ENCODE data around the gene LAPTM4A. TPM values are rescaled to one million over a fixed set of nuclear protein-coding genes. Genes with fewer than 3 reads are reported as not detected.

LAPTM4A gene
- total RNA-seq, 1 donor from 2014 or later: 300 TPM

DNA sequence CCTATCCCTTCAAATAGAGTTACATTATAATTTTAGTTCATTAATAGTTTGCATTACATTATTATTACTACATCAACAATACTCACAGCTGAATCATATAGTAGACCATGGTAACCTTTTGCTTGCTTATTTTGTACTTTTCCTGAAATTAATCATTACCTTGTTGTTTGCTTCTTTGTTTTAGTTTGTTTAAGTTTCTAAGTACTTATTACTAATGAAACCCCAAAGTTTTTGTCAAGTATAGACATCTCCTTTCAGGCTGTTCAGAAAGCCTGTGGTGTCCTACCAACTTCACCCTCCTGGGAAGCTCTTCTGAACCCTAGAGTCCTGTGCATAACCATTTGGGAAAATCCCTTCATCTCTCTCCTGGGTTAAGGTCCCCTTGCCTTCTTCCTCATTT lies 43.5 kb upstream of the LAPTM4A start:
- Histone ChIP-seq H4K20me1 (ENCODE audit: insufficient read depth, low read length) (no peaks in the 10 kb centered on the region), H2AFZ (ENCODE audit: low read depth, low read length) (no peak overlapping the region), H3K9me3 (ENCODE audit: insufficient read depth, low read depth, low read length) (no peaks in the 10 kb centered on the region), H3K4me1 (ENCODE audit: insufficient read depth, low read length) (peaks cover 22% of the 10 kb centered on the region), H3K79me2 (ENCODE audit: insufficient read depth, low read length) (no peaks in the 10 kb centered on the region), H3K4me3 (ENCODE audit: insufficient read depth, low read depth, low read length) (no peak overlapping the region), H3K27me3 (ENCODE audit: insufficient read depth, low read length) (no peaks in the 10 kb centered on the region), H3K27ac (ENCODE audit: low read depth, low read length) (no peak overlapping the region), H3K4me2 (ENCODE audit: low read length) (no peak overlapping the region), H3K36me3 (ENCODE audit: insufficient read depth, low read length) (no peaks in the 10 kb centered on the region), H3K9ac (ENCODE audit: low read length) (no peak overlapping the region)
- DNase-seq (ENCODE audit: low read depth): no peak
- no peak for TF ChIP-seq CTCF (IDR thresholded peaks at IDR 0.05; ENCODE audit: insufficient read depth, low read depth, low read length)
- TF ChIP-seq EZH2 (IDR thresholded peaks at IDR 0.05; ENCODE audit: insufficient read depth, low read length): no peak
- no peaks in the 10 kb centered on the region for H3K36me3 Mint-ChIP-seq (ENCODE audit: low read depth, unreplicated experiment)
- peaks cover 5% of the 10 kb centered on the region for H3K27me3 Mint-ChIP-seq (ENCODE audit: low read depth, unreplicated experiment)
- peaks cover 21% of the 10 kb centered on the region for H3K4me1 Mint-ChIP-seq (ENCODE audit: low read depth, unreplicated experiment)
- H3K4me3 Mint-ChIP-seq (ENCODE audit: unreplicated experiment): no peak overlapping the region
- no peak overlapping the region for H3K27ac Mint-ChIP-seq (ENCODE audit: unreplicated experiment)
- no peaks in the 10 kb centered on the region for H3K9me3 Mint-ChIP-seq (ENCODE audit: unreplicated experiment)
- FAIRE-seq: no peak

GRCh38 chr2:20094142-20094755 lies 42.8 kb upstream of the LAPTM4A start:
- Histone ChIP-seq H3K4me1 (ENCODE audit: insufficient read depth, low read length) (peaks cover 22% of the 10 kb centered on the region), H2AFZ (ENCODE audit: low read depth, low read length) (peak overlapping the region; percentile 29), H3K4me3 (ENCODE audit: insufficient read depth, low read depth, low read length) (no peak overlapping the region), H3K27ac (ENCODE audit: low read depth, low read length) (no peak overlapping the region), H3K27me3 (ENCODE audit: insufficient read depth, low read length) (no peaks in the 10 kb centered on the region), H4K20me1 (ENCODE audit: insufficient read depth, low read length) (no peaks in the 10 kb centered on the region), H3K4me2 (ENCODE audit: low read length) (no peak overlapping the region), H3K9me3 (ENCODE audit: insufficient read depth, low read depth, low read length) (no peaks in the 10 kb centered on the region), H3K36me3 (ENCODE audit: insufficient read depth, low read length) (no peaks in the 10 kb centered on the region), H3K79me2 (ENCODE audit: insufficient read depth, low read length) (no peaks in the 10 kb centered on the region), H3K9ac (ENCODE audit: low read length) (no peak overlapping the region)
- Mint-ChIP-seq H3K27me3 (ENCODE audit: low read depth, unreplicated experiment) (peaks cover 5% of the 10 kb centered on the region), H3K4me1 (ENCODE audit: low read depth, unreplicated experiment) (peaks cover 21% of the 10 kb centered on the region), H3K27ac (ENCODE audit: unreplicated experiment) (peak overlapping the region; percentile 53), H3K36me3 (ENCODE audit: low read depth, unreplicated experiment) (no peaks in the 10 kb centered on the region), H3K9me3 (ENCODE audit: unreplicated experiment) (no peaks in the 10 kb centered on the region), H3K4me3 (ENCODE audit: unreplicated experiment) (no peak overlapping the region)
- TF ChIP-seq EZH2 (IDR thresholded peaks at IDR 0.05; ENCODE audit: insufficient read depth, low read length) (no peak), CTCF (IDR thresholded peaks at IDR 0.05; ENCODE audit: insufficient read depth, low read depth, low read length) (no peak)
- FAIRE-seq (no peak), DNase-seq (ENCODE audit: low read depth) (no peak)
